GM12873 (cell line): ENCODE measurements around the gene RNF212.

Experiments used
- TF ChIP-seq, protein P1 (sequence below): IDR thresholded peaks from 2 replicates; pipeline ENCODE4 v1.5.1; 2012; ENCODE audit warnings: low read depth, mild to moderate bottlenecking, moderate library complexity, low read length, control low read depth; ENCODE audit not compliant: insufficient read depth; ENCODE audit errors: missing control alignments

Gene RNF212

GRCh38 chr4:1042352-1043055 lies 70.9 kb downstream of the RNF212 start:
- TF ChIP-seq, protein P1, sequence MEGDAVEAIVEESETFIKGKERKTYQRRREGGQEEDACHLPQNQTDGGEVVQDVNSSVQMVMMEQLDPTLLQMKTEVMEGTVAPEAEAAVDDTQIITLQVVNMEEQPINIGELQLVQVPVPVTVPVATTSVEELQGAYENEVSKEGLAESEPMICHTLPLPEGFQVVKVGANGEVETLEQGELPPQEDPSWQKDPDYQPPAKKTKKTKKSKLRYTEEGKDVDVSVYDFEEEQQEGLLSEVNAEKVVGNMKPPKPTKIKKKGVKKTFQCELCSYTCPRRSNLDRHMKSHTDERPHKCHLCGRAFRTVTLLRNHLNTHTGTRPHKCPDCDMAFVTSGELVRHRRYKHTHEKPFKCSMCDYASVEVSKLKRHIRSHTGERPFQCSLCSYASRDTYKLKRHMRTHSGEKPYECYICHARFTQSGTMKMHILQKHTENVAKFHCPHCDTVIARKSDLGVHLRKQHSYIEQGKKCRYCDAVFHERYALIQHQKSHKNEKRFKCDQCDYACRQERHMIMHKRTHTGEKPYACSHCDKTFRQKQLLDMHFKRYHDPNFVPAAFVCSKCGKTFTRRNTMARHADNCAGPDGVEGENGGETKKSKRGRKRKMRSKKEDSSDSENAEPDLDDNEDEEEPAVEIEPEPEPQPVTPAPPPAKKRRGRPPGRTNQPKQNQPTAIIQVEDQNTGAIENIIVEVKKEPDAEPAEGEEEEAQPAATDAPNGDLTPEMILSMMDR, result no peak

DNA sequence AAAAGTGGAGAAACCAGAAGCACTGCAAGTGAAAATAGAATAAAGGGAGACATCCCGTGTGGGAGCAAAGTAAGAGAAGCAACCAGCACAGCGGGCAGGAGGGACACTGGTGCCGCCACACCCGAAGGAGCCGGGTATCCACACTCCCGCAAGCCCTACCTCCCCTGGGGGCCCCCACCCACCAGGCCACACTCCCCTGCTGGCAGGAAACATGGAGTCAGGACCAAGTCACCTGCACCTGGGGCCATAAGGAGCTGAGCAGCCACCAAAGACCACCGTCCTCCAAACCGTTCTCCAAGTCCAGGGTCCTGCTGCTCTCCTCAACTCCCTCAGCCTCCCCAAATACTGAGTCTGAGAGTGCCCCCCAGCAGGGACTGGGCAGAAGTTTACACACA lies 71.4 kb downstream of the RNF212 start:
- TF ChIP-seq, protein P1, result no peak

GRCh38 chr4:1041147-1041935 lies 72.0 kb downstream of the RNF212 start:
- TF ChIP-seq, protein P1, result no peak

DNA sequence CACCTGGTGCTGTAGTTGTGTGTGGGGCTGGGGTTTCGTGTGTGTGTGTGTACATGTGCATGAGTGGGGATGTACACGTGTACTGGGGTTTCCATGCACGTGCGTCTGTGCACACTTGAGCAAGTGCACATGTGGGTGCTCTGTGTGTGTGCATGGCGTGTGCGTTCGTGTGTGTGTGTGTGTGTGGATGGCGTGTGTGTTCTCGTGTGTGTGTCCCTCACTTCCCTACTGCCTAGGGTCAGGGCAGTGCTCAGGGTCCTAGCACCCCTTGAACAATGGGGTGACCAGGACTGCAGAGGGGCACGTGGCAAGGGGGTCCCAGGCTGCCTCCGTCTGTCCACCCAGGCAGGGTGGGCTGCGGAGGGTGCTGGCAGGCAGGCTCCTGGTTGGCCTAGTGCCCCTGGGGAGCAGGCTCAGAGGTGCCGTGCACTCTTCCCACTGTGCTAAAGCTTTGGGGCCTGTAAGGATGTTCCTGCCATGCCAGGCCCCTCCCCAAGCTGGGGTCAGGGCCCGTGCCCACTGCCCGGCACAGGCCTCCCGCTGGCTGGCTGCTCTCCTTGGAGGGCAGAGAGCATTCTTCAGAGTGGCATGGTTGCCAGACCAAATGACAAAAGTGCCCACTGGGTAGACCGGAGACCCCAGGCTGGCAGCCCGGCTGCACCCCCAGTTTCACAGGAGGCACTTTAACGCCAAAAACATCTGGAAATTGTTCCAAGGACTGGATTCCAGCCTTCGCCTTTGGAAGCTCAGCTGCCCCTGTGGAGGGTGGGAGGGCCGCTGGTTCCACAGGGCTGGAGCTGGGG lies 72.8 kb downstream of the RNF212 start:
- TF ChIP-seq, protein P1, result no peak

DNA sequence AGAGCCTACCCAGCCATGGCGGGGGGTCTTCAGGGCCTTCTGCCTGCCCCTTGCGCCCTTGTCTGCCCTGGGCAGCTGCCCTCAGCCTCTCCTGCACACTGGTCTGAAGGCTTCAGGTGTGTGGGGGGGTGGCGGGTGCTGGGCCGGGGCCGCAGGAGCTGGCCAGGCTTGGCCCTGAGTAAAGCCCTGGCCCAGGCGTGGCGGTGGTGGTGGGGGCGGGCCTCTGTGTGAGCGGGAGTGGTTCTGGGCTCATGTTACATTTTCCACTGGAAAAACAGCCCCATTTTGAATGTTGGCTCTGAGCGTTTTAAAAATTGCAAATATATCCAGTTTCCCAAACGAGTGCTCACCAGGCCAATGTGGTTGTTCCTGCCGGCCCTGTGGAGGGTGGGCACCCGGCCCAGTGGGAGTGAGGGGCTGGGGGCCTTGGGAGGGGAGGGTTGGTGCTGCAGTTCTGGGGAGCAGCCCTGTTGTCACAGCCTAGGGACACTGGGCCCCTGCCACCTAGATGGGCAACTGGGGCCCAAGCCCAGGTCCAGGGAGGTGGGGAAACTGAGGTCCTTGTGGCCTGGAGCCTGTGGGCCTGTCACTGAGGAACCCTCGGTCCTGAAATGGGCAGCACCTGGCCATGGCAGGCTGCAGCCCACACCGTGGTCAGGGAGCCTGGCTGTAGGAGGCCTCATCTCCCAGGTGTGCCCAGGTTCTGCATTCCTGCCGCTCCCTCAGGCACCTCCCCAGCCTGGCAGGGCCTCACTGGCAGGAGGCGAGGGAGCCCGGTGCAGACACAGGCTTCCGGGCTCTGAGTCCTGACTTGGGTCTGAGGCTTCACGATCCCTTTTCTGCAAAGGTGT lies 73.6 kb downstream of the RNF212 start:
- TF ChIP-seq, protein P1, result no peak

DNA sequence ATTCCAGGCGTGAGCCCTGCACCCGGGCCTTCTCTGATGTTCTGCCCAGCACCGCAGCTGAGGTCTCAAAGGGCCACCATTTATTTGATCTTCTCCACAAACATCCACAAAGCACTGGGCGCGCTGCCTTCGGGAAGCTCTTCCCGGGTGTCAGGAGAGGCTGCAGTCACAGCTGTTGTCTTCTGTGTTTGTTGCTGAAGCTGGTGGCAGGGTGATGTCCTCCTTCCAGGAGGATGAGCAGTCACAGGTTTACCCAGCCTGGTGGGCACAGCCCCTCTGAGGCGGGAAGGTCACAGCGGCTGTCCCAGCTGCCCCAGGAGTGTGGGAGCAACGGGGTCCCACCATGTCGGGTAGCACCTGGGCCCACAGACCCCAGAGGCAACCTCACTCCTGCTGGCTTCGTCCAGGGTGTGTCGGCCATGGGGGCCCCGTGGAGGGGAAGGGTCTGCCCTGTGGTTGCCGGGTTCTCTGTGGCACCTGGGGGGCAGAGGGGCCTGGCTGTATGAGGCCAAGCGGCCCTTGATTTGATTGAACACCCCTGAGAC lies 74.3 kb downstream of the RNF212 start:
- TF ChIP-seq, protein P1, result no peak
